Measurements from ENCODE around the gene SYT17. TPM values are rescaled to one million over a fixed set of nuclear protein-coding genes. Genes with fewer than 3 reads are reported as not detected.

The SYT17 gene
- total and polyA plus RNA-seq, 8 donors, result 2.9 to 37.1 (median 10.7) TPM

GRCh38 chr16:19145010-19145409, 23.0 kb upstream of the SYT17 start:
- 43 to 72% (median 61%) methylated on average over 3 of the region's 3 CpGs for WGBS, 5 donors
- intact Hi-C loops (cut with DNase I; ENCODE audit: low total_unique reads), result no loop called here
- no peak overlapping the region for H3K27ac ChIP-seq
- H3K4me3 ChIP-seq, result no peak overlapping the region
- TF ChIP-seq EP300 (IDR thresholded peaks at IDR 0.05) (no peak), POLR2A (IDR thresholded peaks at IDR 0.05) (no peak), CTCF (IDR thresholded peaks at IDR 0.05) (no peak), POLR2AphosphoS5 (IDR thresholded peaks at IDR 0.05) (no peak)
- H3K36me3 ChIP-seq, result no peaks in the 10 kb centered on the region
- DNase-seq, result no peak
- H3K27me3 ChIP-seq, result no peaks in the 10 kb centered on the region
- peaks cover 0 to 7% (median 0%) of the 10 kb centered on the region in 4 donors for H3K4me1 ChIP-seq
- peaks cover 0 to 9% (median 0%) of the 10 kb centered on the region in 4 donors for H3K9me3 ChIP-seq

DNA sequence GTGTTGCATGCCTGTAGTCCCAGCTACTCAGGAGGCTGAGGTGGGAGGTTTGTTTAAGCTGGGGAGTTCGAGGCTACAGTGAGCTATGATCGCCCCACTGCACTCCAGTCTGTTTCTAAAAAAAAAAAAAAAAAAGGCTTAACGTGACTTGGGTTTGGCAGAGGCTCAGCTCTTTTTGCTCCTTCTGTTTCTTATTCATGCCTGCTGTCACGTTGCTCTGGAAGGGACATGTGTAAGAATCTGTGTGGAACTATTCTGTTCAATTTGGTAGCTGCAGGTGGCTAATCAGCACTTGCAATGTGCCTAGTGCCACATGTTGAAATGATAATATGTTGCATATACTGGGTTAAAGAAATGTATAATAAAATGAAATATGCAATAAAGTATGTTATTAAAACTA, 20.9 kb upstream of the SYT17 start:
- no peak overlapping the region for H3K27ac ChIP-seq
- intact Hi-C loops (cut with DNase I; ENCODE audit: low total_unique reads), result no loop called here
- H3K27me3 ChIP-seq, result no peaks in the 10 kb centered on the region
- 46 to 70% (median 60%) methylated on average over 4 of the region's 4 CpGs for WGBS, 5 donors
- peaks cover 0 to 9% (median 0%) of the 10 kb centered on the region in 4 donors for H3K9me3 ChIP-seq
- H3K4me1 ChIP-seq, result no peaks in the 10 kb centered on the region
- no peak for DNase-seq
- no peaks in the 10 kb centered on the region for H3K36me3 ChIP-seq
- H3K4me3 ChIP-seq, result no peak overlapping the region
- no peak for TF ChIP-seq EP300 (IDR thresholded peaks at IDR 0.05)
- TF ChIP-seq POLR2A (IDR thresholded peaks at IDR 0.05), result no peak
- no peak for TF ChIP-seq CTCF (IDR thresholded peaks at IDR 0.05)
- no peak for TF ChIP-seq POLR2AphosphoS5 (IDR thresholded peaks at IDR 0.05)

- H3K36me3 ChIP-seq, result no peaks in the 10 kb centered on the region
- no peak overlapping the region for H3K4me3 ChIP-seq
- intact Hi-C loops (cut with DNase I; ENCODE audit: low total_unique reads), result no loop called here
- no peak for TF ChIP-seq POLR2AphosphoS5 (IDR thresholded peaks at IDR 0.05)
- TF ChIP-seq EP300 (IDR thresholded peaks at IDR 0.05), result no peak
- no peak for TF ChIP-seq POLR2A (IDR thresholded peaks at IDR 0.05)
- TF ChIP-seq CTCF (IDR thresholded peaks at IDR 0.05), result no peak
- H3K9me3 ChIP-seq, result peaks cover 0 to 9% (median 0%) of the 10 kb centered on the region in 4 donors
- no peak for DNase-seq
- no peak overlapping the region for H3K27ac ChIP-seq
- 94 to 99% (median 98%) methylated on average over 4 of the region's 4 CpGs for WGBS, 5 donors
- H3K27me3 ChIP-seq, result no peaks in the 10 kb centered on the region
- no peaks in the 10 kb centered on the region for H3K4me1 ChIP-seq
Measured at GRCh38 chr16:19147627-19148026, 20.4 kb upstream of the SYT17 start.

GRCh38 chr16:19148189-19148588, 19.9 kb upstream of the SYT17 start:
- 91 to 94% (median 92%) methylated on average over 5 of the region's 5 CpGs for WGBS, 5 donors

More at GRCh38 chr16:19148189-19148588, 19.9 kb upstream of the SYT17 start:
- no peaks in the 10 kb centered on the region for H3K36me3 ChIP-seq
- H3K4me1 ChIP-seq, result no peaks in the 10 kb centered on the region
- no peak for TF ChIP-seq EP300 (IDR thresholded peaks at IDR 0.05)
- TF ChIP-seq POLR2A (IDR thresholded peaks at IDR 0.05), result no peak
- TF ChIP-seq CTCF (IDR thresholded peaks at IDR 0.05), result no peak
- TF ChIP-seq POLR2AphosphoS5 (IDR thresholded peaks at IDR 0.05), result no peak
- DNase-seq, result no peak
- H3K27me3 ChIP-seq, result no peaks in the 10 kb centered on the region
- H3K4me3 ChIP-seq, result no peak overlapping the region
- H3K9me3 ChIP-seq, result peaks cover 0 to 9% (median 0%) of the 10 kb centered on the region in 4 donors
- intact Hi-C loops (cut with DNase I; ENCODE audit: low total_unique reads), result no loop called here
- H3K27ac ChIP-seq, result no peak overlapping the region
